ENCODE results near the gene C1orf21.

Gene C1orf21

DNA sequence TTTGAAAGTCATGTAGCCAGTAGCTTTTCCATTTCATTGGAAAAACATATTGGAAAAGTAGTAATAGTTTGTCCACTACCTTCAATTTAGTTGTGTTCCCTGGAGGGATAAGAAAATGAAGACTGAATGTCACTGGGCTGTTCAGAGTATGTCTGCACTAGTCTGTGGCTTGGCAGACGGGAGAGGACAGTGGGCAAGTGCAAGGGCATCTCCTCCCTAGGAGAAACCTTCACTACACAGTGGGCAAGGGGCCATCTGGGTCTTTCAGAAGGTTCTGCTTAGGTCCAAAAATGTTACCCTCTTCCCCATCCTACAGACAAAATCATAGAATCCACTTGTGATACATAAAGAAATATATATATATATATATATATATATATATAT is 118.1 kb downstream of the C1orf21 start (continued):
- TF ChIP-seq, protein P1, sequence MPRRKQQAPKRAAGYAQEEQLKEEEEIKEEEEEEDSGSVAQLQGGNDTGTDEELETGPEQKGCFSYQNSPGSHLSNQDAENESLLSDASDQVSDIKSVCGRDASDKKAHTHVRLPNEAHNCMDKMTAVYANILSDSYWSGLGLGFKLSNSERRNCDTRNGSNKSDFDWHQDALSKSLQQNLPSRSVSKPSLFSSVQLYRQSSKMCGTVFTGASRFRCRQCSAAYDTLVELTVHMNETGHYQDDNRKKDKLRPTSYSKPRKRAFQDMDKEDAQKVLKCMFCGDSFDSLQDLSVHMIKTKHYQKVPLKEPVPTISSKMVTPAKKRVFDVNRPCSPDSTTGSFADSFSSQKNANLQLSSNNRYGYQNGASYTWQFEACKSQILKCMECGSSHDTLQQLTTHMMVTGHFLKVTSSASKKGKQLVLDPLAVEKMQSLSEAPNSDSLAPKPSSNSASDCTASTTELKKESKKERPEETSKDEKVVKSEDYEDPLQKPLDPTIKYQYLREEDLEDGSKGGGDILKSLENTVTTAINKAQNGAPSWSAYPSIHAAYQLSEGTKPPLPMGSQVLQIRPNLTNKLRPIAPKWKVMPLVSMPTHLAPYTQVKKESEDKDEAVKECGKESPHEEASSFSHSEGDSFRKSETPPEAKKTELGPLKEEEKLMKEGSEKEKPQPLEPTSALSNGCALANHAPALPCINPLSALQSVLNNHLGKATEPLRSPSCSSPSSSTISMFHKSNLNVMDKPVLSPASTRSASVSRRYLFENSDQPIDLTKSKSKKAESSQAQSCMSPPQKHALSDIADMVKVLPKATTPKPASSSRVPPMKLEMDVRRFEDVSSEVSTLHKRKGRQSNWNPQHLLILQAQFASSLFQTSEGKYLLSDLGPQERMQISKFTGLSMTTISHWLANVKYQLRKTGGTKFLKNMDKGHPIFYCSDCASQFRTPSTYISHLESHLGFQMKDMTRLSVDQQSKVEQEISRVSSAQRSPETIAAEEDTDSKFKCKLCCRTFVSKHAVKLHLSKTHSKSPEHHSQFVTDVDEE (CRISPR knock-in tag; IDR thresholded peaks at IDR 0.05), result no peak
- TF ChIP-seq ZFP3 (CRISPR knock-in tag; IDR thresholded peaks at IDR 0.05) (no peak), ZNF8 (CRISPR knock-in tag; IDR thresholded peaks at IDR 0.05) (no peak), ISL1 (CRISPR knock-in tag; IDR thresholded peaks at IDR 0.05) (no peak), ZNF70 (CRISPR knock-in tag; IDR thresholded peaks at IDR 0.05) (no peak)

DNA sequence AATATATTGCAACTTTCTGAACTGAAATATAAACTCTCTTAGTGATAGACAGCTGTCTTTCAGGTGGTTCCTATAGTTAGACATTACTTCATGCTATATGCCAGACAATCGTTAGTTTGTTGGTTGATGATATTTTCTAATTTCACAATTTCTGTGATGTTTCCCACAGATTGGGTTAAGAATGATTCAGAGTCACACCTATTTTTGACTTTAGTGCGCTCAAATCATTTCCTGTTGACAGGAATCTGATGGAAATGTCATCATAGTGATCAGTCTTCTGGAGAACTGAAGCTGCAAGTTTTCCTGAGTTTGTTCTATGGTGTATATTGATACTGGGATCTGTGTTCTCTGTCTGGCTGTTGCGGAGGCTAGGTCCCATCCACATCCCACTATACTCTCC is 119.7 kb downstream of the C1orf21 start:
- no peak for TF ChIP-seq RARB (CRISPR knock-in tag; IDR thresholded peaks at IDR 0.05)
- TF ChIP-seq ESRRG (CRISPR knock-in tag; IDR thresholded peaks at IDR 0.05), result no peak
- no peak for TF ChIP-seq ISL1 (CRISPR knock-in tag; IDR thresholded peaks at IDR 0.05)
- no peak for TF ChIP-seq TOX (CRISPR knock-in tag; IDR thresholded peaks at IDR 0.05; ENCODE audit: borderline replicate concordance)
- TF ChIP-seq, protein P2, sequence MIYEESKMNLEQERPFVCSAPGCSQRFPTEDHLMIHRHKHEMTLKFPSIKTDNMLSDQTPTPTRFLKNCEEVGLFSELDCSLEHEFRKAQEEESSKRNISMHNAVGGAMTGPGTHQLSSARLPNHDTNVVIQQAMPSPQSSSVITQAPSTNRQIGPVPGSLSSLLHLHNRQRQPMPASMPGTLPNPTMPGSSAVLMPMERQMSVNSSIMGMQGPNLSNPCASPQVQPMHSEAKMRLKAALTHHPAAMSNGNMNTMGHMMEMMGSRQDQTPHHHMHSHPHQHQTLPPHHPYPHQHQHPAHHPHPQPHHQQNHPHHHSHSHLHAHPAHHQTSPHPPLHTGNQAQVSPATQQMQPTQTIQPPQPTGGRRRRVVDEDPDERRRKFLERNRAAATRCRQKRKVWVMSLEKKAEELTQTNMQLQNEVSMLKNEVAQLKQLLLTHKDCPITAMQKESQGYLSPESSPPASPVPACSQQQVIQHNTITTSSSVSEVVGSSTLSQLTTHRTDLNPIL (CRISPR knock-in tag; IDR thresholded peaks at IDR 0.05; ENCODE audit: low read depth), result no peak
- no peak for TF ChIP-seq ZFP30 (CRISPR knock-in tag; IDR thresholded peaks at IDR 0.05)
- TF ChIP-seq ZFP3 (CRISPR knock-in tag; IDR thresholded peaks at IDR 0.05), result no peak
- TF ChIP-seq GLIS3 (CRISPR knock-in tag; IDR thresholded peaks at IDR 0.05), result no peak
- TF ChIP-seq TCF4 (CRISPR knock-in tag; IDR thresholded peaks at IDR 0.05; ENCODE audit: borderline replicate concordance), result no peak
- TF ChIP-seq, protein P3, sequence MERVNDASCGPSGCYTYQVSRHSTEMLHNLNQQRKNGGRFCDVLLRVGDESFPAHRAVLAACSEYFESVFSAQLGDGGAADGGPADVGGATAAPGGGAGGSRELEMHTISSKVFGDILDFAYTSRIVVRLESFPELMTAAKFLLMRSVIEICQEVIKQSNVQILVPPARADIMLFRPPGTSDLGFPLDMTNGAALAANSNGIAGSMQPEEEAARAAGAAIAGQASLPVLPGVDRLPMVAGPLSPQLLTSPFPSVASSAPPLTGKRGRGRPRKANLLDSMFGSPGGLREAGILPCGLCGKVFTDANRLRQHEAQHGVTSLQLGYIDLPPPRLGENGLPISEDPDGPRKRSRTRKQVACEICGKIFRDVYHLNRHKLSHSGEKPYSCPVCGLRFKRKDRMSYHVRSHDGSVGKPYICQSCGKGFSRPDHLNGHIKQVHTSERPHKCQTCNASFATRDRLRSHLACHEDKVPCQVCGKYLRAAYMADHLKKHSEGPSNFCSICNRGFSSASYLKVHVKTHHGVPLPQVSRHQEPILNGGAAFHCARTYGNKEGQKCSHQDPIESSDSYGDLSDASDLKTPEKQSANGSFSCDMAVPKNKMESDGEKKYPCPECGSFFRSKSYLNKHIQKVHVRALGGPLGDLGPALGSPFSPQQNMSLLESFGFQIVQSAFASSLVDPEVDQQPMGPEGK (CRISPR knock-in tag; IDR thresholded peaks at IDR 0.05; ENCODE audit: borderline replicate concordance), result no peak
- TF ChIP-seq ARNTL (CRISPR knock-in tag; IDR thresholded peaks at IDR 0.05; ENCODE audit: borderline replicate concordance, low read depth), result no peak
- no peak for TF ChIP-seq ZNF565 (CRISPR knock-in tag; conservative IDR thresholded peaks at IDR 0.05; ENCODE audit: low read depth)
- TF ChIP-seq, protein P1 (CRISPR knock-in tag; IDR thresholded peaks at IDR 0.05), result no peak
- no peak for TF ChIP-seq PPARA (CRISPR knock-in tag; IDR thresholded peaks at IDR 0.05; ENCODE audit: borderline replicate concordance)
- TF ChIP-seq, protein P4, sequence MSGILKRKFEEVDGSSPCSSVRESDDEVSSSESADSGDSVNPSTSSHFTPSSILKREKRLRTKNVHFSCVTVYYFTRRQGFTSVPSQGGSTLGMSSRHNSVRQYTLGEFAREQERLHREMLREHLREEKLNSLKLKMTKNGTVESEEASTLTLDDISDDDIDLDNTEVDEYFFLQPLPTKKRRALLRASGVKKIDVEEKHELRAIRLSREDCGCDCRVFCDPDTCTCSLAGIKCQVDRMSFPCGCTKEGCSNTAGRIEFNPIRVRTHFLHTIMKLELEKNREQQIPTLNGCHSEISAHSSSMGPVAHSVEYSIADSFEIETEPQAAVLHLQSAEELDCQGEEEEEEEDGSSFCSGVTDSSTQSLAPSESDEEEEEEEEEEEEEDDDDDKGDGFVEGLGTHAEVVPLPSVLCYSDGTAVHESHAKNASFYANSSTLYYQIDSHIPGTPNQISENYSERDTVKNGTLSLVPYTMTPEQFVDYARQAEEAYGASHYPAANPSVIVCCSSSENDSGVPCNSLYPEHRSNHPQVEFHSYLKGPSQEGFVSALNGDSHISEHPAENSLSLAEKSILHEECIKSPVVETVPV (CRISPR knock-in tag; IDR thresholded peaks at IDR 0.05), result no peak
- TF ChIP-seq OSR1 (CRISPR knock-in tag; IDR thresholded peaks at IDR 0.05), result no peak
- ATAC-seq, result no peak

DNA sequence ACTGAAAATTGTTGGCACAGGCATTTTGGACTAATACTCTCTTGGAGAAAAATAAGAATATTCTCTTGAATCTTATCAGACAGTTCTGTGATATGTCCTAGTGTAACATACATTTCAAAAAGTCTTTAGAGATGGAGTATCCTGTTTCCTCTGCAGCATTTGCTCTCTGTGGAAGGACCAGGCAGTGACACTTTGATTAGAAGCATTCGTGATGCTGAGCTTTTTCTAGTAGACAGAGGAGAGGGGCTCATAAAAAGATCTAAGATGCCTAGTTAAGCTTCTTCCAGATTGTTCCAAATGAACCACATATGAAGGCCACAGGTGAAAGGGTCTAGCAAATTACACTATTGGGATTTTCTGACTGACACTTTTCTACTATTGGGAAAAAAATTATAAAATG is 120.3 kb downstream of the C1orf21 start:
- TF ChIP-seq ZFP3 (CRISPR knock-in tag; IDR thresholded peaks at IDR 0.05) (no peak), PPARA (CRISPR knock-in tag; IDR thresholded peaks at IDR 0.05; ENCODE audit: borderline replicate concordance) (no peak), ZC3H10 (CRISPR knock-in tag; IDR thresholded peaks at IDR 0.05) (no peak)
- TF ChIP-seq, protein P2 (CRISPR knock-in tag; IDR thresholded peaks at IDR 0.05; ENCODE audit: low read depth), result no peak
- peak; percentile 58 for ATAC-seq
